Dendritic cell treated with granulocyte-macrophage colony-stimulating factor and Interleukin-4, amounts not matched to agents 40 ng/mL and 50 ng/mL, for 4 days (primary cell): ENCODE measurements around the gene ZNF23.

Source experiments
- H3K27ac Mint-ChIP-seq: one replicate; pipeline ENCODE4 v1.8.0; 2022; ENCODE audit warnings: mild to moderate bottlenecking, mixed read lengths
- H3K27me3 Mint-ChIP-seq: one replicate; pipeline ENCODE4 v1.8.0; 2022; ENCODE audit warnings: mild to moderate bottlenecking, mixed read lengths
- H3K36me3 Mint-ChIP-seq: one replicate; pipeline ENCODE4 v1.8.0; 2022; ENCODE audit warnings: low read depth, mixed read lengths
- H3K4me1 Mint-ChIP-seq: one replicate; pipeline ENCODE4 v1.8.0; 2022; ENCODE audit warnings: low read depth, mixed read lengths
- H3K4me3 Mint-ChIP-seq: one replicate; pipeline ENCODE4 v1.8.0; 2022; ENCODE audit warnings: mild to moderate bottlenecking, moderate library complexity, mixed read lengths
- H3K9me3 Mint-ChIP-seq: one replicate; pipeline ENCODE4 v1.8.0; 2022; ENCODE audit warnings: mixed read lengths
- intact Hi-C: fragments of 100-400 bp; cut with micrococcal nuclease; formaldehyde crosslinking; loops from one replicate; pipeline ENCODE4 v1.15.0; 2022

Gene ZNF23

GRCh38 chr16:71429581-71429980 is 32.5 kb downstream of the ZNF23 start:
- peaks cover 42% of the 10 kb centered on the region for H3K27me3 Mint-ChIP-seq
- H3K27ac Mint-ChIP-seq, result no peak overlapping the region
- H3K4me1 Mint-ChIP-seq, result no peaks in the 10 kb centered on the region
- no peaks in the 10 kb centered on the region for H3K9me3 Mint-ChIP-seq
- no peak overlapping the region for H3K4me3 Mint-ChIP-seq
- intact Hi-C loops, result no loop called here
- H3K36me3 Mint-ChIP-seq, result no peaks in the 10 kb centered on the region

GRCh38 chr16:71428883-71429282 is 33.2 kb downstream of the ZNF23 start:
- intact Hi-C loops, result no loop called here
- Mint-ChIP-seq H3K4me3 (no peak overlapping the region), H3K27me3 (peaks cover 47% of the 10 kb centered on the region)

GRCh38 chr16:71428385-71428784 is 33.7 kb downstream of the ZNF23 start:
- intact Hi-C loops, result no loop called here
- no peaks in the 10 kb centered on the region for H3K9me3 Mint-ChIP-seq
- H3K4me1 Mint-ChIP-seq, result no peaks in the 10 kb centered on the region
- no peak overlapping the region for H3K4me3 Mint-ChIP-seq
- peaks cover 48% of the 10 kb centered on the region for H3K27me3 Mint-ChIP-seq
- H3K36me3 Mint-ChIP-seq, result no peaks in the 10 kb centered on the region
- H3K27ac Mint-ChIP-seq, result no peak overlapping the region

More at GRCh38 chr16:71428883-71429282, 33.2 kb downstream of the ZNF23 start:
- no peaks in the 10 kb centered on the region for H3K9me3 Mint-ChIP-seq
- H3K36me3 Mint-ChIP-seq, result no peaks in the 10 kb centered on the region
- no peak overlapping the region for H3K27ac Mint-ChIP-seq
- H3K4me1 Mint-ChIP-seq, result no peaks in the 10 kb centered on the region

GRCh38 chr16:71426880-71427615 is 35.0 kb downstream of the ZNF23 start:
- H3K36me3 Mint-ChIP-seq, result no peaks in the 10 kb centered on the region
- H3K27me3 Mint-ChIP-seq, result peaks cover 49% of the 10 kb centered on the region
- H3K4me1 Mint-ChIP-seq, result no peaks in the 10 kb centered on the region
- H3K4me3 Mint-ChIP-seq, result no peak overlapping the region
- H3K27ac Mint-ChIP-seq, result no peak overlapping the region
- intact Hi-C loops, result no loop called here
- no peaks in the 10 kb centered on the region for H3K9me3 Mint-ChIP-seq

GRCh38 chr16:71426069-71426879 is 35.8 kb downstream of the ZNF23 start:
- H3K9me3 Mint-ChIP-seq, result no peaks in the 10 kb centered on the region
- H3K27me3 Mint-ChIP-seq, result peaks cover 49% of the 10 kb centered on the region
- intact Hi-C loops, result no loop called here
- H3K36me3 Mint-ChIP-seq, result no peaks in the 10 kb centered on the region
- H3K4me1 Mint-ChIP-seq, result no peaks in the 10 kb centered on the region
- H3K27ac Mint-ChIP-seq, result no peak overlapping the region
- H3K4me3 Mint-ChIP-seq, result no peak overlapping the region

- intact Hi-C loops, result no loop called here
- H3K9me3 Mint-ChIP-seq, result no peaks in the 10 kb centered on the region
- H3K4me1 Mint-ChIP-seq, result no peaks in the 10 kb centered on the region
- H3K36me3 Mint-ChIP-seq, result no peaks in the 10 kb centered on the region
- H3K4me3 Mint-ChIP-seq, result no peak overlapping the region
- H3K27ac Mint-ChIP-seq, result no peak overlapping the region
- H3K27me3 Mint-ChIP-seq, result peaks cover 49% of the 10 kb centered on the region
Observed at GRCh38 chr16:71425746-71426068, 36.3 kb downstream of the ZNF23 start.

GRCh38 chr16:71424626-71425025 is 37.4 kb downstream of the ZNF23 start:
- Mint-ChIP-seq H3K4me3 (no peak overlapping the region), H3K27ac (no peak overlapping the region), H3K4me1 (no peaks in the 10 kb centered on the region), H3K9me3 (no peaks in the 10 kb centered on the region), H3K27me3 (peaks cover 47% of the 10 kb centered on the region), H3K36me3 (no peaks in the 10 kb centered on the region)
- intact Hi-C loops, result no loop called here

GRCh38 chr16:71423865-71424264 is 38.2 kb downstream of the ZNF23 start:
- Mint-ChIP-seq H3K9me3 (no peaks in the 10 kb centered on the region), H3K27ac (no peak overlapping the region), H3K4me3 (no peak overlapping the region), H3K27me3 (peaks cover 43% of the 10 kb centered on the region), H3K4me1 (no peaks in the 10 kb centered on the region), H3K36me3 (no peaks in the 10 kb centered on the region)
- intact Hi-C loops, result no loop called here

- peaks cover 39% of the 10 kb centered on the region for H3K27me3 Mint-ChIP-seq
- no peaks in the 10 kb centered on the region for H3K36me3 Mint-ChIP-seq
- no peak overlapping the region for H3K27ac Mint-ChIP-seq
- H3K4me3 Mint-ChIP-seq, result no peak overlapping the region
- H3K9me3 Mint-ChIP-seq, result no peaks in the 10 kb centered on the region
- intact Hi-C loops, result no loop called here
- no peaks in the 10 kb centered on the region for H3K4me1 Mint-ChIP-seq
Observed at GRCh38 chr16:71423016-71423415, 39.0 kb downstream of the ZNF23 start.

GRCh38 chr16:71421911-71422310 is 40.1 kb downstream of the ZNF23 start:
- no peak overlapping the region for H3K27ac Mint-ChIP-seq
- H3K4me1 Mint-ChIP-seq, result no peaks in the 10 kb centered on the region
- peaks cover 33% of the 10 kb centered on the region for H3K27me3 Mint-ChIP-seq
- no peak overlapping the region for H3K4me3 Mint-ChIP-seq
- intact Hi-C loops, result no loop called here
- H3K36me3 Mint-ChIP-seq, result no peaks in the 10 kb centered on the region
- H3K9me3 Mint-ChIP-seq, result no peaks in the 10 kb centered on the region

- H3K4me3 Mint-ChIP-seq, result no peak overlapping the region
- H3K27me3 Mint-ChIP-seq, result peaks cover 33% of the 10 kb centered on the region
- intact Hi-C loops, result no loop called here
- H3K9me3 Mint-ChIP-seq, result no peaks in the 10 kb centered on the region
- H3K36me3 Mint-ChIP-seq, result no peaks in the 10 kb centered on the region
- no peak overlapping the region for H3K27ac Mint-ChIP-seq
- no peaks in the 10 kb centered on the region for H3K4me1 Mint-ChIP-seq
Observed at GRCh38 chr16:71414038-71414437, 48.0 kb downstream of the ZNF23 start.

GRCh38 chr16:71413341-71413740 is 48.7 kb downstream of the ZNF23 start:
- Mint-ChIP-seq H3K27me3 (peaks cover 37% of the 10 kb centered on the region), H3K4me3 (no peak overlapping the region), H3K27ac (no peak overlapping the region), H3K36me3 (no peaks in the 10 kb centered on the region), H3K4me1 (no peaks in the 10 kb centered on the region), H3K9me3 (no peaks in the 10 kb centered on the region)
- intact Hi-C loops, result no loop called here

GRCh38 chr16:71412270-71413160 is 49.5 kb downstream of the ZNF23 start:
- H3K4me1 Mint-ChIP-seq, result no peaks in the 10 kb centered on the region
- H3K27ac Mint-ChIP-seq, result no peak overlapping the region
- no peak overlapping the region for H3K4me3 Mint-ChIP-seq
- peaks cover 36% of the 10 kb centered on the region for H3K27me3 Mint-ChIP-seq
- intact Hi-C loops, result loop anchor here (1.0 kb wide), 2 partner anchors 87 to 199 kb away; no protein-coding TSS in a partner anchor
- no peaks in the 10 kb centered on the region for H3K36me3 Mint-ChIP-seq
- no peaks in the 10 kb centered on the region for H3K9me3 Mint-ChIP-seq

- Mint-ChIP-seq H3K4me3 (no peak overlapping the region), H3K9me3 (no peaks in the 10 kb centered on the region), H3K27me3 (peaks cover 39% of the 10 kb centered on the region), H3K4me1 (no peaks in the 10 kb centered on the region), H3K36me3 (no peaks in the 10 kb centered on the region), H3K27ac (no peak overlapping the region)
- intact Hi-C loops, result no loop called here
Observed at GRCh38 chr16:71410146-71410545, 51.9 kb downstream of the ZNF23 start.
